ENCODE measurements around the gene KCNK5. TPM values are rescaled to one million over a fixed set of nuclear protein-coding genes. Genes with fewer than 3 reads are reported as not detected.

The KCNK5 gene
- total RNA-seq, 2 donors from 2014 or later = 0.78 to 0.87 TPM

Other genes with a start within 250 kb of the KCNK5 start
- not detected for gene GLP1R, start 180.7 kb downstream of the KCNK5 start, total RNA-seq
- 10 to 100 TPM; 12.1 to 16.0 TPM for gene SAYSD1, start 114.3 kb downstream of the KCNK5 start, total RNA-seq
- gene KCNK17, start 84.9 kb upstream of the KCNK5 start, total RNA-seq = under 1 TPM in 1 of 2 donors, not detected in 1; 0.26 TPM
- gene KCNK16, start 93.2 kb upstream of the KCNK5 start, total RNA-seq = not detected

Measured in T-helper 17 cell (primary cell).